Stimulated activated CD4-positive, alpha-beta T cell treated with anti-CD3 and anti-CD28 coated beads, TNF-alpha, amount 100 ng/mL, for 1 hour (primary cell): ENCODE measurements around the gene PRPF40B.

Experiments
- DNase-seq, 3 donors: peaks; one replicate each; pipeline ENCODE4 v3.0.0-alpha.2; 2020; ENCODE audit warnings: low read depth in 3 of 3, low spot score in 1 of 3

PRPF40B gene

DNA sequence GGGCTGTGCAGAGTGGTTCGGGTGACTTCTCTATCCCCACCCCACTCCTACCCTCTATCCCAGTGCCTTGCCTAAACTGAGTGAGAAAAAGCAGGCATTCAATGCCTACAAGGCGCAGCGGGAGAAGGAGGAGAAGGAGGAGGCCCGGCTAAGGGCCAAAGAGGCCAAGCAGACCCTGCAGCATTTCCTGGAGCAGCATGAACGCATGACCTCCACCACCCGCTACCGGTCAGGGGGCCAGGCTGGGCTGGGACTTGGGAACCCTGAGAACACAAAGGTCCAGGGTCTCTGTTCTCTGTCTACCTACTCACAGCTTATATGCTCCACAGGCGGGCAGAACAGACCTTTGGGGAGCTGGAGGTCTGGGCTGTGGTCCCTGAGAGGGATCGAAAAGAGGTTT lies 11.7 kb downstream of the PRPF40B start:
- DNase-seq = no peak

DNA sequence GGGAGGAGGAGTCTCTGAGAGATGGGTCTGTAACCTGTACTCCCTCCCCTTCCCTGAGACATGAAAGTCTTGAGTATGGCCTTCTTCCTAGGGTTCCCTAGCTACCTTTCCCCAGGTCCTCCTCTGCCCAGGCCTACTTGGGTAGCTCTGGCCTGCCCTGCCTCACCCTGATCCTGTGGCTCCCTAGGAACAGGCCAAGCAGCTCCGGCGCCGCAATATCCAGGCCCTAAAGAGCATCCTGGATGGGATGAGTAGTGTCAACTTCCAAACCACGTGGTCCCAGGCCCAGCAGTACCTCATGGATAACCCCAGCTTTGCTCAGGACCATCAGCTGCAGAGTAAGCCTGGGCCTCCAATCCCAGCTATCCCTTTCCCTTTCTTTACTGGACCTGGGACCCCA lies 12.3 kb downstream of the PRPF40B start:
- DNase-seq = no peak

DNA sequence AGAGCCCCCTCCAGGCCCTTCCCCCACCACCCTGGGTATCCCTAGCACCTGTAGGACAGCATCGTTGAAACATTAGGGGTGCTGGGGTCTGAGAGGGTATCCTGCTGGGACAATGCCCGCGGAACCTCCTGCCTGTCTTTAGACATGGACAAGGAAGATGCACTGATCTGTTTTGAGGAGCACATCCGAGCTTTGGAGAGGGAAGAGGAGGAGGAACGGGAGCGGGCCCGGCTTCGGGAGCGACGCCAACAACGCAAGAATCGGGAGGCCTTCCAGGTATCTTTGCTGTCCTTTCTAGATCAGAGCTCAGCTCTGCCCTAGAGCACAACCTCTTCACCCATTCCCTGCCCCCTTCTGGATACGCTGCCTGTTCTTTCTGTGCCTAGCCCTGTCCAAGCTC lies 13.2 kb downstream of the PRPF40B start:
- no peak for DNase-seq

DNA sequence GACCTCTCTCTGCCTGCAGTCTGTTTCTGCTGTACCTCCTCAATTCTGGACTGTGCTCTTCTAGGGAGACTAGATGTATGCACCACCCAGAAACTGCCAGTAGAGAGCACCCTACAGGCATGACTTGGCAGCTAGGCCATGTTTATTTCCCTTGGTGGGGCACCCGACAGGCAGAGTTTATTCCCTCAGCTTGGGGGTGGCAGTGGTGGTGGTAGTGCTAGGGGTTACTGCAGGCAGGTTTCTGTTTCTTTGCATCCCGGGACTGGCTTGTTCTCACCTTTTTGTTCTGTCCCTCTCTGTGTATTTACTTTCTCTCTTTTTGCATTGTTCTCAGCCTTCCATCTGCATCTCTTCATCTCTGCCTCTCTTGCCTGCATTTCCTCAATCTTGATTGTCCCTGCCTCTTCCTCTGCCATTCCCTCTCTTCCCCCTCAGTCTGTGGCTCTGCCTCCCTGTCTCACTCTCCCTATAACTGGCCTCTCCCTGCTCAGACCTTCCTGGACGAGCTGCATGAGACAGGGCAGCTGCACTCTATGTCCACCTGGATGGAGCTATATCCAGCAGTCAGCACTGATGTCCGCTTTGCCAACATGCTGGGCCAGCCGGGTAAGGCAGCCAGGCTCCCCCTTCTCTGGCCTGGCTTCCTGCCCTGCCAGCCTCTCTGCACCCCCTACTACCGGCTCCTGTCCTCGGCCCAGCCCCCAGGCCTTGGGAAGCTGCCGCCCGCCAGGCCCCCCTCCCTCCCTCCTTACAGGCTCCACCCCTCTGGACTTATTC lies 13.8 kb downstream of the PRPF40B start:
- peak in 2 of 3 donors; percentile 16 to 22 for DNase-seq

DNA sequence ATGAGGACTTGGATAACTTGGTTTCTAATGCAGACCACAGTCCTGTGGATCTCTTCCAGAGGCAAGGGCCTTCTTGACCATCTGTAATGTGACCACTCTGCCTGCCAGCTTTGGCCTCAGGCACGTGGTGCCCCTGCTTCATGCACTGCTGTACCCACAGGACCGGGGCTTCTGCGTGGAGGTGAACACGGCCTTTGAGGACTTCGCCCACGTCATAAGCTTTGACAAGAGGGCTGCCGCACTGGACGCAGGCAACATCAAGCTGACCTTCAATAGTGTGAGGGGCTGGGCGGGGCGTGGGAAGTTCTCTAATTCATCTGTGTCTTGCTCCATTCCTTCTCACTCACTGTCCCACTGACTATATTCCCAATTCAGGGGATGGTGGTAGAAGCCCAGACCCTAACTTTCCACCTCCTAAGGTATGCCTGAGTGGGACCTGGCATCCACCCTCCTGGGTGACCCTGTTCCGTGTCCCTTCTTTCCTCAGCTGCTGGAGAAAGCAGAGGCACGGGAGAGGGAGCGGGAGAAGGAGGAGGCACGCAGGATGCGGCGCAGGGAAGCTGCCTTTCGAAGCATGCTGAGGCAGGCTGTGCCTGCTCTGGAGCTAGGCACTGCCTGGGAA lies 18.5 kb downstream of the PRPF40B start:
- DNase-seq = no peak

DNA sequence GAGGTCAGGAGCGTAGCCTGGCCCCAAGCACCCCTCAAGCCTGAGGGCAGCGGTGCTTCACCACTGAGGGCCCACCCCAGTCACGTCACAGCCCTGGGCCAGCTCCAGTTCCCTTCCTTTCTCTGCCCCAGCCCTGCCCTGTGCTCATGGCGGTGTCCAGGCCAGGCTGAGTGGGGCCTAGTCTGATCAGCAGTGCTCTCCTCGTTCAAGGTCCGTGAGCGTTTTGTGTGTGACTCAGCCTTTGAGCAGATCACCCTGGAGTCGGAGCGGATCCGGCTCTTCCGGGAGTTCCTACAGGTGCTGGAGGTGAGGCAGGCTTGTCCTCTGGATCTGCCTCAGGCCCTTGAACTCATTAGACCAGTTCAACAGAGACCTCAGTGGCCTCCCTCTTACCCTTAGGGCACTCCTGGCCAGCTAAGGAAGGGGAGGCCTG lies 19.0 kb downstream of the PRPF40B start:
- no peak for DNase-seq

DNA sequence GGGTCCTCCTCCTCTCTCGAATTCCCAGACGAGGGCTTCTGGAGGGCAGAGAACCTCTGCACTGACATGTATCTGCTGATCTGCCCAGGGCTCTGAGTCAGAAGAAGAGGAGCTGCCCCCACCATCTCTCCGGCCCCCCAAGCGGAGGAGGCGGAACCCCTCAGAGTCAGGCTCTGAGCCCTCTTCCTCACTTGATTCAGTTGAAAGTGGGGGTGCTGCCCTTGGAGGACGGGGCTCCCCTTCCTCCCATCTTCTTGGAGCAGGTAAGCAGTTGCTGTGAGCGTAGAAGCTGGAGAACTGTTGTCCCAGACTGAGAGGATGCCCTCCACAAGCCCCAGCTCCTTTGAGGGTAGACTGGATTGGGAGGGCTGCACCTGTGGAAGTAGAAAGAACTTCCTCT lies 19.8 kb downstream of the PRPF40B start:
- DNase-seq = no peak

DNA sequence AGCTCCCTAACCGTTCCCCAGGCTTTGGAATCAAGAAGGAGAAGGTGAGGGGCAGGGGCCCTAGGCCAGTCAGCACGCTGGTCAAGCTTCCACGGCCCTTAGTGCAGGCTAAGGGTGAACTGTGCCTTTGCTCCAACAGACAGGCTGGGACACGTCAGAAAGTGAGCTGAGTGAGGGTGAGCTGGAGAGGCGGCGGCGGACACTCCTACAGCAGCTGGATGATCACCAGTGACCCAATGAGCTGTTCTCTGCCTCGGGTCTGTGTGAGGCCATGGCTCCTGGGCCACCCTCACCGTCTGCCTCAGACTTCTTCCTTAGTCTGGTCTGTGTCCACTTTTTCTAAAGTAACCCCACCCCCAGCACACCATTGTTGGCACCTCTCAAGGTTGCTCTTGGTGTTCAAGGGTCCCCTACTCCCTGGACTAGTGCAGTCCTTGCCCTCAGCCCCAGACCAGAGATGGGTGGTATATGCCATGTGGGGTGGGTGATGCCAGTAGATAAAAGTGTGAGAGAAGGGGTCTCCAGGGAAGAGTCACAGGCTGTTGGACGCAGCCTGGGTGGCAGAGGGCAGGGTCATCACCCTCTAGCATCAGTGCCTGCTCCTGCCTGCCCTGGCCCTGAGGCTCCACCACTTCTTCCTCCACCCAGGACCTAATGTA lies 20.7 kb downstream of the PRPF40B start:
- DNase-seq = no peak

DNA sequence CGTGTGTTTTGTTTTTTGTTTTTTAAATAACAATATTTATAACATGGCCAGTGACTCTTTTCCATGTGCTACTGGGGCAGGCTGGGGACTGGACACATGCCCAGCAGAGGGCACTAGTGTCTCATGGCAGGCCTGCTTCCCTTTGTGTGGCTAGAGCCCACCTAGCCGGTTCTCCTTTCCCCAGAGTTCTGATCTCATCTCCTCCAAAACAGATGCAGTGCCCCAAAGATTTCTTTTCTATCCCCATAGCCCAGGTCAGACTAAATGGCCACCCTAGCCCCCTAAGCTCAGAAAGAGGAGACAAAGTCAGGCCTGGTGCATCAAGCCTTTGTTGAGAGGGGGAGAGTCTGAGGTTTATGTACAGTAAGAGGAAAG lies 21.2 kb downstream of the PRPF40B start:
- peak; percentile 58 to 71 (median 69) for DNase-seq

DNA sequence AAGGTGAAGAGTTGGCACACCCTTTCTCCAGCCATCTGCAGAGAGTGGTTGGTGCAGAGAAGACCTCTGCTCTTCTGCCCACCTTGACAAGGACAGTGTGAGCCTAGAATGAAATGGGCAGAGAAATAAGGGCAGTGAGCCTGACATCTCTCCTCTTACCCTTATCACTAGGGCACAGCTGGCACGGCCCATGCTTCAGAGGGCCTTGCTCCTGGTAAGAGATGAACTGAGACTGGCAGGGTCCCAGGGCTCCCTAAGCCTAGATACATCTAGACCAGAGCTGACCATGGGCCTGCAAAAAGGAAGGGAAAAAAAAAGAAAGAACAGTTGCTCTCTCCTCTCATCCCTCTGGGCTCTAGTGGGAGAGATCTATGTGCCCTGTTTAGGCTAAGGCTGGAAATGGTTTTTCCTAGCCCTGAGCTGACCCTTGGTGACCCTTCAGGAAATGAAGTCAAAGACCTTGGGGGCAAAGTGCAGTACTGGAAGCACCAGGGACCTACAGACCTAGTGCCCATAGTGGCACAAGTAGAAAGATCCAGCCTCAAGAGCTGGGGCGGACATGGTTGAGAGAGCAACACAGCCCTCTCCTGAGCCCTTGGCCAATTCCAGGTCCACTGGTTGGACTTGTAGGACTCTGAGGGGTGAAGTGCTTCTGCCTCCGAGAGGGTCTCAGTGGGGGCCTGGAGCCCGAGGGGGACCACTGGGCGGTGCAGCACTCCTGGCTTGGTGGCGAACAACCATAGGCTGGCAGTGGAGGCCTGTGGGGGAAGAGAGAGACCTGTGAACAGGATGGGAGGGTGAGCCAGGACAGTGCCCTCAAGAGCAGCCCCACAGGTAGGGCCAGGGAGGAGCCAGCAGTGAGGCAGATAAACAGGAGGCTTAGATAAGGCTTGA lies 22.0 kb downstream of the PRPF40B start:
- DNase-seq = no peak

DNA sequence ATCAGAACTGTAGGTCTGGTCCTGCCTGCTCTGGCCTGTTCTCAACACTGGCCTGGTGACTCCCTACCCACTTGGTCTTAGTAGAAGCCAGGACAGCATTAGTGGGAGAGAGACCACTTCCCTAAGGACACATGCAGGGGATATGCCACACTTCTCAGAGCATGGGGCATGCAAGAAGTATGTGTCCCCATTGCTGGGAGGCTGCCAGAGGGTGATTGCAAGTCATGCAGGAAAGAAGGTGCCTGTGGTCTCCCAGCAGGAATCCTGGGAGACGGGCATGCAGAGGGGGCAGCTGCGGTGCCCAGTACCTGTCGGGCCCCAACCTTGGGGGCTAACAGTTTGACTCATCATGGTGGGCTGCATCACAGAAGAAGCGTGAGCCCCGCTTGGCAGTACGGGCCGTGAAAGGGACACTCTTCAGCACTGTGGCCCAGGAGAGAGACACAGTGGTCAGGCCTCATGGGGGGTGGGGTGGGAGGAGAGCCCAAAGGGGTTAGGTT lies 23.0 kb downstream of the PRPF40B start:
- DNase-seq = no peak

DNA sequence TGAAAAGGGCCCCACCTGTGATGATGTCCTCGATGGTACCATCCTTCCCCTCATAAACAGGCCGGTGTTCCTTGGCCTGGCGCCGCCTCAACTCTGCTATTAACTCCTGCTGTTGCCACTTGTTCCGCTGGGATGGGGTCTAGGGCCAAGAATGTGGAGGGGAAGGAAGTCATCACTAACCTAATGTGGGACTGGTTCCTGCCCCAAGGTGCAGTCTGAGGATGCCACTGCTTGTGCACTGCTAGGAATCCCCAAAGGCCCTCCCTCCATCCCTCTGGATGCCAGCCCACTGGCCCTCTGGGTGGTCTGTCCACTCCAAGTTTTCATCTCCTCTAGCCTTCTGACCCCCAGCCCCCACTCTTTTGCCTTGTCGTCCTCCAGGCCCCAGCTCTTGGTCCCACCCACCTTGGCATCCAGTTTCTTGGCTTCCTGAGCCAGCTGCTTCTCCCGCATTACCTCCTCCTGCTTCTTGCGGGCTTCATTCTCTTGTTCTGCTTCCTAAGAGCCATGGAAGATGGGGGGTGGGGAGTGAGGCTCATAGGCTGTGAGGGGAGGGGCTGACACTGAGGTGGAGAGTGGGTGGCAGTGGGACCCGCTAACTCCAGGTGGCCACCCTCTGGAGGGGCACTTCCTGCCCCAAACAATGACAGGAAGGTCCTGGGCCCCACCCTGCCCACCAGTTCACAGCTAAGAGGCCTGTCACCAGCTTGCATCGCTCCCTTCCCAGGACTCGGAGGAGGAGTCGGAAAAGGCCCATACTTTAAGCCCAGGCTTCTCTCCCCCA lies 23.7 kb downstream of the PRPF40B start:
- no peak for DNase-seq

DNA sequence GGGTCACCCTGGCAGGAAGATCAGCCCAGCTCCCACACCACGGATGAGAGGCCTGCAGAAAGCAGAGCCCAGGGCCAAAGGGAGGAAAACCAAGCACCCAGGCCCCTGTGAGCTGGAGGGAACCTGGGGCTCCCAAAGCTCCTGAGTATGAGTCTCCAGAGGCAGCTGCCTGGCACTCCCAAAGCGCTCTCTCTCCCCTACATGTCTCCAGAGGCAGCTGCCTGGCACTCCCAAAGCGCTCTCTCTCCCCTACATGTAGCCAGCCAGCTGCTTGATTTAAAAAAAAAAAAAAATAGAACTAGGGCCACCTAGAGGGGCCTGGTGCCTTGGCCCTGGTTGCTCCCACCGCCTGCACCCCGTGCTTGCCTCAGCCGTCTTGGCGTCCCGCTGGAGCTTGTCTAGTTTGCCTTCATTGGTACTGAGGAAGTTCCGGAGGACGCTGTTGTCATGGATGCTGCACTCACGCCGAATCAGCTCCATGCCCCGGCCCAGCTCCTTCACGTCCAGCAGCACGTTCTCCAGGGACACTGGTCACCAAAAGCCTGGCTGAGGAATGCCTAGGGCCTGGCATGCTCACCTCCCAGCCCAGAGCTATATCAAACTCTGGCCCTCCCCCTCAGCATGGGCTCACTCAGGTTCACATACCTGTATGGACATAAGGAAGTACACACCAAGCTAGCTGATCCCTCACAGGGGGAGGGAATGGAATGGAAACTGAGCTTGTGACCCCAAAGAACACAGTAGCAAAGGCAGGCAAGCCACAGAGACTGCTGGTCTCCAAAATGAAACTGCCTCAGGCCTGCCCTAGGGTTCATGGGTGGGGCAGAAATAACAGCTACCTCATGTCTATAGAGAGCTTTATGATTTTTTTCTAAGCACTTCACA lies 24.7 kb downstream of the PRPF40B start:
- no peak for DNase-seq

DNA sequence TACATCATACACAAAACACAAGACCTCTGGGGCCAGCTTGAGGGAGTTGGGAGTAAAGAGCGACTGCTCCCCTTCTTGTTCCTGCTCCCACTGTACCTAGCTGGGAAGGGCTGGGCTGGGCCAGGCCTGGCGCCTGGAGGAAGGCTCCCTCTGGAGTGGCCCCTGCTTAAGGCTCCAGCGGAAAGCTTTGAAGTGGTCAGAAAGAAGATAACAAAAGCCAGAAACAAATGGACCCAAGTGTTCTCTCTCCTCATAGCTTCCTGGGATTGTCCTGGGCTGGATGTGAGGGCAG lies 25.3 kb downstream of the PRPF40B start:
- no peak for DNase-seq

DNA sequence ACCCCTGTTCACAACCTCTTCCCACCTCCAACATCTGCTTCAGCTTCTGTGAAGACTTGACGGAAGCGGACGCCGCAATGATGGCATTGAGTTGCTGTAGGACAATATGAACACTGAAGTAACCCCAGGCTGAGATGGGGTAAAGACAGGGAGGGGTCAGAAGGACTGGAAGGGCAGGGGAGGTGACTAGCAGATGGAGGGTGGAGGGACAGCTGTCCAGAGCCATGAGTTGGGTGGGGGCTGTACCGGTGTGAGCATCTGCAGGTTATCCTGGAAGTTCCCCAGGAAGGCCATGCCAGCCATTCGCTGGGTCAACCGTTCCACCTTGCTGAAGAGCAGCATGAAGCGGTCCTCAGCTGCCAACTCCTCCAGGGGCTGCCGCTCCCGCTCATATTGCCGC lies 26.1 kb downstream of the PRPF40B start:
- DNase-seq = no peak

DNA sequence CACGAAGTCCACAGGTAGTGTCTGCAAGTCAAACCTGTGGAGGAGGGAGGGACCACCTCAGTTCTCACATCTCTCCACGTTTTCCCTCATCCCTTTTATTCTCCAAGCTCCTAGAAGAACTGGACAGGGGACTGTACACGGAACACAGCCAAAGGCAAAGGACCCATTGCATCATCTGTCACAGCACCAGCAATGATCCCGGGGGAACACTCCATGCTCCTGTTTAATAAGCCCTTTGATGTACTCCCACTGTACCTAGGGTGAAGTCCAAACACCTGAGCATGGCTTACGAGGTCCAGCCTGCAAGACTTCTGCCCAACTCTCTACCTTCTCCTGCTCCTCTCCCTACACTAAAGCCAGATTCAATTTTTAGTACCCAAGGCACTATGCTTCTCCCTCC lies 26.5 kb downstream of the PRPF40B start:
- no peak for DNase-seq

DNA sequence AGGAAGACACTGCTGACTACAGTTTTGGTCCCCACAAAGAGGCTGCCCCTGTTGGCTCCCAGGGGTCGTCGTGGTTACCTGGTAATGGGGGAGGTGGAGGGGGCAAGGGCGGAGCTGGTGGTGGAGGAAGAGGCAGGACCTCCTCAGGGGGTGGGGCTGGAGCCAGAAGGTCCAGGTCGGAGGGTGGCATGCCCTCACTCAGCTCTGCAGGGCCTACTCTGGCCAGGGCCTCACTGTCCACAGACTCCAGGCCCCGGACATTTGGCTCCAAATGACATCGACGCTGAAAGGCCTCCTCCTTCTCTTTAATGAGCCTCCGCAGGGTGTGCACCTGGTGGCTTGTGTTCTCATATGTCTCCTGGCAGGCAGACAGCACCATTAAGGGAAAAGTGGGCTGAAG lies 28.5 kb downstream of the PRPF40B start:
- no peak for DNase-seq

DNA sequence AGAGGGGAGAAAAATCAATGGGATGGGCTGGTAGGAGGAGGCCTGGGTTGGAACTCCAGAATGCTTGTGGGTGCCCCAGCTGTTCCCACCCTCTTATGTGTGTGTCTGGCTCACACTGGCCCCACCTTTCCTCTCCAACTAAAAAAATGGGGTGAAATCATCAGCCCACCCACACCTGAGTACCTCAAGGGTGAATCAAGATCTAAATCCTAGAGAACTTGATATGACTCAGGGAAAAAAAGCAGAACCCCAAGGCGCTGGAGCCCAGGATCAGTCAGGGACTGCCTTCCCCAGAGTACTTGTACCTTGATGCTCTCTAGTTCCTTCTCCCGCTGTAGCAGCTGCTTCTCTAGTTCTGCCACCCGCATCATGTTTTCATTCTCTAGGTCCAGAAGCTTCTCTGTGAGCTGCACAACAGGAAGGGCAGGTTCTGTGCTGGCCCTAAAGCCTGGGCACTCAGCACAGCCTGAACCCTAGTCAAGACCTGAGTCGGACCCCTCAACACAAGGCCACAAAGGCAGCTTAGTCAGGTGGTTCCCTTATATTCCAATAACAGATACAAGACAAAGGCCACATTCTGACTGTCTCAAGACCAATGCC lies 29.7 kb downstream of the PRPF40B start:
- no peak for DNase-seq

DNA sequence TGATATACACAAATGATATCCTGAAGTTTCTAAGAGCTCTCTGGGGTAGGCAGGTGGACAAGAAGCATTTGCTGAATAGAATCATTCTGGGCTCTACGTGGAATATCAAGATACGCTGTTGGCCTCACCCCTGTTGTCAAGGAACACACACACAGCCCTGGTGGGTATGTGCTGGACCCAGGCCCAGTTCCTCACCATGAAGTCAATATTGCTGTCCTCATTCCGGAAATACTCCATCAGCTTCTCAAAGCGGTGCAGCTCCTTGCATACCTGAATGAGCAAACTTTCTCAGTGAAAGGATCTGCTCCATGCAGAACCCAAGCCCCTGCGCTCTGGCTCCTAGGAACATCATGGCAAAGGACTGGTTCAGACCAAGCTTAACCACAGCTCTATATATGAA lies 31.4 kb downstream of the PRPF40B start:
- DNase-seq = no peak
